GM19193 (cell line): ENCODE measurements around the gene SIDT2.

ENCODE experiments used
- POLR2A ChIP-seq: IDR thresholded peaks from 4 replicates; pipeline ENCODE4 v1.6.1; 2011; ENCODE audit not compliant: insufficient read depth, insufficient read length; ENCODE audit errors: extremely low read depth

SIDT2 gene

GRCh38 chr11:117178210-117179034, at the start of gene SIDT2:
Gene SIDT2, plus strand, starts transcription at chr11:117178743. Its CDS starts 521 bp downstream, at chr11:117179264.
- TF ChIP-seq POLR2A, result peak; percentile 72

GRCh38 chr11:117130879-117131278, 47.7 kb upstream of the SIDT2 start:
- no peak for TF ChIP-seq POLR2A

GRCh38 chr11:117134431-117134830, 44.1 kb upstream of the SIDT2 start:
- no peak for TF ChIP-seq POLR2A

- TF ChIP-seq POLR2A, result no peak
Observed at GRCh38 chr11:117143390-117143789, 35.2 kb upstream of the SIDT2 start.

GRCh38 chr11:117143871-117144476, 34.6 kb upstream of the SIDT2 start, which contains the start of gene PAFAH1B2:
Gene PAFAH1B2, plus strand, starts transcription at chr11:117144287. Its CDS starts 8,161 bp downstream, at chr11:117152448.
- TF ChIP-seq POLR2A, result peak; percentile 73

- TF ChIP-seq POLR2A, result peak; percentile 29
Observed at GRCh38 chr11:117144477-117145392, 33.8 kb upstream of the SIDT2 start.

- no peak for TF ChIP-seq POLR2A
Observed at GRCh38 chr11:117145393-117145761, 33.2 kb upstream of the SIDT2 start.

- no peak for TF ChIP-seq POLR2A
Observed at GRCh38 chr11:117146521-117146920, 32.0 kb upstream of the SIDT2 start.

- no peak for TF ChIP-seq POLR2A
Observed at GRCh38 chr11:117152066-117152465, 26.5 kb upstream of the SIDT2 start.

GRCh38 chr11:117154468-117154867, 24.1 kb upstream of the SIDT2 start:
- no peak for TF ChIP-seq POLR2A

- TF ChIP-seq POLR2A, result no peak
Observed at GRCh38 chr11:117157507-117157906, 21.0 kb upstream of the SIDT2 start.

- no peak for TF ChIP-seq POLR2A
Observed at GRCh38 chr11:117159892-117160291, 18.7 kb upstream of the SIDT2 start.

- no peak for TF ChIP-seq POLR2A
Observed at GRCh38 chr11:117160826-117161225, 17.7 kb upstream of the SIDT2 start.

GRCh38 chr11:117166491-117166890, 12.1 kb upstream of the SIDT2 start:
- TF ChIP-seq POLR2A, result no peak

GRCh38 chr11:117169736-117170135, 8.8 kb upstream of the SIDT2 start:
- TF ChIP-seq POLR2A, result no peak
